ENCODE results near the gene SDC1.

The SDC1 gene

GRCh38 chr2:20213651-20214565 lies 11.0 kb downstream of the SDC1 start:
- DNase-seq = peak; percentile 96

- DNase-seq = peak; percentile 67
Observed at GRCh38 chr2:20212871-20213503, 11.9 kb downstream of the SDC1 start.

GRCh38 chr2:20212459-20212870 lies 12.5 kb downstream of the SDC1 start:
- peak; percentile 76 for DNase-seq

GRCh38 chr2:20211860-20212458 lies 13.0 kb downstream of the SDC1 start:
- DNase-seq = no peak

GRCh38 chr2:20211420-20211819 lies 13.5 kb downstream of the SDC1 start:
- no peak for DNase-seq

GRCh38 chr2:20210462-20210861 lies 14.5 kb downstream of the SDC1 start:
- DNase-seq = no peak

GRCh38 chr2:20209373-20210109 lies 15.4 kb downstream of the SDC1 start:
- DNase-seq = peak; percentile 50

GRCh38 chr2:20208476-20208859 lies 16.5 kb downstream of the SDC1 start:
- DNase-seq = peak; percentile 92

- peak; percentile 93 for DNase-seq
Observed at GRCh38 chr2:20207051-20207450, 17.9 kb downstream of the SDC1 start.

- DNase-seq = peak; percentile 37
Observed at GRCh38 chr2:20205915-20206524, 18.9 kb downstream of the SDC1 start.

GRCh38 chr2:20205069-20205468 lies 19.9 kb downstream of the SDC1 start:
- no peak for DNase-seq

- DNase-seq = no peak
Observed at GRCh38 chr2:20203521-20204225, 21.3 kb downstream of the SDC1 start.

GRCh38 chr2:20203072-20203471 lies 21.9 kb downstream of the SDC1 start:
- DNase-seq = no peak

- DNase-seq = no peak
Observed at GRCh38 chr2:20201671-20202070, 23.3 kb downstream of the SDC1 start.

GRCh38 chr2:20200697-20201555 lies 24.0 kb downstream of the SDC1 start:
- no peak for DNase-seq

- no peak for DNase-seq
Observed at GRCh38 chr2:20199633-20200270, 25.2 kb downstream of the SDC1 start.

- DNase-seq = no peak
Observed at GRCh38 chr2:20198796-20199632, 25.9 kb downstream of the SDC1 start.

GRCh38 chr2:20198001-20198400 lies 26.9 kb downstream of the SDC1 start:
- DNase-seq = peak; percentile 95

- no peak for DNase-seq
Observed at GRCh38 chr2:20197192-20197591, 27.7 kb downstream of the SDC1 start.

All from RPMI8226 (cell line).